GM23338 (cell line): ENCODE results near the gene ATF6. TPM values are rescaled to one million over a fixed set of nuclear protein-coding genes. Genes with fewer than 3 reads are reported as not detected.

Source experiments
- ATAC-seq: fragments of 200-7000 bp; cut with Tn5 transposase; 3 replicates; pipeline ENCODE4 v1.9.1; 2020
- DNase-seq: peaks from one replicate; pipeline ENCODE4 v3.0.0-alpha.2; 2015; ENCODE audit warnings: low spot score
- H2AFZ ChIP-seq: fragments of 200-600 bp; sonication (generic); 2 replicates; pipeline ENCODE4 v1.8.0; 2016; ENCODE audit warnings: antibody characterized with exemption, mild to moderate bottlenecking, moderate library complexity
- H3F3A ChIP-seq: fragments of 200-600 bp; sonication (generic); replicated peaks from 2 replicates; pipeline ENCODE4 v1.8.0; 2017; ENCODE audit warnings: antibody characterized with exemption, mixed run types, low read depth
- H3K27ac ChIP-seq: fragments of 200-600 bp; sonication (generic); 2 replicates; pipeline ENCODE4 v1.6.1; 2016; ENCODE audit warnings: low read depth
- H3K27me3 ChIP-seq: fragments of 200-600 bp; sonication (generic); 2 replicates; pipeline ENCODE4 v1.8.0; 2016; ENCODE audit warnings: mild to moderate bottlenecking, mixed run types, moderate library complexity; ENCODE audit not compliant: insufficient read depth
- H3K36me3 ChIP-seq: fragments of 200-600 bp; sonication (generic); 2 replicates; pipeline ENCODE4 v1.8.0; 2016; ENCODE audit warnings: mild to moderate bottlenecking; ENCODE audit not compliant: insufficient read depth
- H3K4me1 ChIP-seq: fragments of 200-600 bp; sonication (generic); 2 replicates; pipeline ENCODE4 v1.8.0; 2016; ENCODE audit warnings: mild to moderate bottlenecking, moderate library complexity; ENCODE audit not compliant: insufficient read depth
- H3K4me2 ChIP-seq: fragments of 200-600 bp; sonication (generic); 2 replicates; pipeline ENCODE4 v1.7.1; 2017; ENCODE audit warnings: mixed run types
- H3K4me3 ChIP-seq: fragments of 200-600 bp; sonication (generic); 2 replicates; pipeline ENCODE4 v1.6.1; 2016; ENCODE audit warnings: mixed run types
- H3K79me2 ChIP-seq: fragments of 200-600 bp; sonication (generic); replicated peaks from 2 replicates; pipeline ENCODE4 v1.8.0; 2017; ENCODE audit warnings: mild to moderate bottlenecking; ENCODE audit not compliant: insufficient read depth
- H3K9me2 ChIP-seq: fragments of 200-600 bp; sonication (generic); 2 replicates; pipeline ENCODE4 v1.8.0; 2017; ENCODE audit not compliant: insufficient read depth
- H4K20me1 ChIP-seq: fragments of 200-600 bp; sonication (generic); replicated peaks from 2 replicates; pipeline ENCODE4 v1.8.0; 2017; ENCODE audit warnings: mild to moderate bottlenecking; ENCODE audit not compliant: insufficient read depth
- H3K27ac Mint-ChIP-seq: 2 replicates; pipeline ENCODE4 v1.8.0; 2020; ENCODE audit warnings: inconsistent platforms, mild to moderate bottlenecking, moderate library complexity, mixed read lengths
- H3K27me3 Mint-ChIP-seq: 3 replicates; pipeline ENCODE4 v1.8.0; 2022; ENCODE audit warnings: low read depth, mild to moderate bottlenecking, moderate library complexity, mixed read lengths, inconsistent platforms; ENCODE audit not compliant: insufficient read depth, poor library complexity
- H3K36me3 Mint-ChIP-seq: 3 replicates; pipeline ENCODE4 v1.8.0; 2021; ENCODE audit warnings: low read depth, mild to moderate bottlenecking, inconsistent platforms, moderate library complexity, mixed read lengths
- H3K4me1 Mint-ChIP-seq: 3 replicates; pipeline ENCODE4 v1.8.0; 2020; ENCODE audit warnings: mild to moderate bottlenecking, inconsistent platforms, mixed read lengths
- H3K4me3 Mint-ChIP-seq: 3 replicates; pipeline ENCODE4 v1.8.0; 2021; ENCODE audit warnings: moderate library complexity, mild to moderate bottlenecking, inconsistent platforms, mixed read lengths
- H3K9me3 Mint-ChIP-seq: 3 replicates; pipeline ENCODE4 v1.8.0; 2020; ENCODE audit warnings: moderate library complexity, mild to moderate bottlenecking, inconsistent platforms, mixed read lengths
- CREB1 ChIP-seq: fragments of 250-450 bp; sonication (Bioruptor Pico); IDR thresholded peaks from 2 replicates; pipeline ENCODE4 v1.5.0; 2020; ENCODE audit warnings: low read depth, mild to moderate bottlenecking, moderate library complexity
- EZH2 ChIP-seq: fragments of 200-600 bp; sonication (generic); IDR thresholded peaks from one replicate; pipeline ENCODE4 v1.8.0; 2017; ENCODE audit warnings: antibody characterized with exemption, mild to moderate bottlenecking, low read depth; ENCODE audit not compliant: unreplicated experiment
- EZH2phosphoT487 ChIP-seq: fragments of 200-600 bp; sonication (generic); IDR thresholded peaks from one replicate; pipeline ENCODE4 v1.8.1; 2018; ENCODE audit warnings: antibody characterized with exemption; ENCODE audit not compliant: unreplicated experiment
- JUNB ChIP-seq: IDR thresholded peaks from one replicate; pipeline ENCODE4 v1.6.1; 2016; ENCODE audit warnings: antibody characterized with exemption; ENCODE audit not compliant: unreplicated experiment
- NANOG ChIP-seq: IDR thresholded peaks from 2 replicates; pipeline ENCODE4 v1.6.1; 2016; ENCODE audit warnings: antibody characterized with exemption, borderline replicate concordance
- STAT1 ChIP-seq: IDR thresholded peaks from one replicate; pipeline ENCODE4 v1.6.1; 2016; ENCODE audit warnings: antibody characterized with exemption; ENCODE audit not compliant: unreplicated experiment
- ZNF114 ChIP-seq: fragments of 250-450 bp; sonication (Bioruptor Pico); IDR thresholded peaks from 2 replicates; pipeline ENCODE4 v1.5.0; 2020; ENCODE audit warnings: mild to moderate bottlenecking, moderate library complexity
- ZNF331 ChIP-seq: fragments of 250-450 bp; sonication (Bioruptor Pico); IDR thresholded peaks from 2 replicates; pipeline ENCODE4 v1.5.0; 2020; ENCODE audit warnings: low read depth, mild to moderate bottlenecking, moderate library complexity
- polyA plus RNA-seq: library from polyadenylated mRNA; unstranded; fragments of >200 nt; fragmentation: Nextera tagmentation; extraction: Ambion mirVana; gene quantifications from 2 replicates; pipeline ENCODE4 v1.2.1, GENCODE V29; 2016
- total RNA-seq: library from RNA; depleted of rRNA; stranded (reverse); fragments of >200 nt; shearing (Covaris generic); gene quantifications from 2 replicates; pipeline ENCODE4 v1.2.3, GENCODE V29; 2014
- TF ChIP-seq, protein P1 (sequence below): IDR thresholded peaks from one replicate; pipeline ENCODE4 v1.6.1; 2018; ENCODE audit warnings: antibody characterized with exemption; ENCODE audit not compliant: unreplicated experiment
- TF ChIP-seq, protein P2 (sequence below): IDR thresholded peaks from 2 replicates; pipeline ENCODE4 v1.6.1; 2016; ENCODE audit warnings: antibody characterized with exemption
- TF ChIP-seq, protein P3 (sequence below): fragments of 250-450 bp; sonication (Bioruptor Pico); IDR thresholded peaks from 2 replicates; pipeline ENCODE4 v1.5.0; 2020; ENCODE audit warnings: mild to moderate bottlenecking, moderate library complexity

The ATF6 gene
- total and polyA plus RNA-seq, 2 experiments from 2014 or later = 5.0 to 13.5 TPM

DNA sequence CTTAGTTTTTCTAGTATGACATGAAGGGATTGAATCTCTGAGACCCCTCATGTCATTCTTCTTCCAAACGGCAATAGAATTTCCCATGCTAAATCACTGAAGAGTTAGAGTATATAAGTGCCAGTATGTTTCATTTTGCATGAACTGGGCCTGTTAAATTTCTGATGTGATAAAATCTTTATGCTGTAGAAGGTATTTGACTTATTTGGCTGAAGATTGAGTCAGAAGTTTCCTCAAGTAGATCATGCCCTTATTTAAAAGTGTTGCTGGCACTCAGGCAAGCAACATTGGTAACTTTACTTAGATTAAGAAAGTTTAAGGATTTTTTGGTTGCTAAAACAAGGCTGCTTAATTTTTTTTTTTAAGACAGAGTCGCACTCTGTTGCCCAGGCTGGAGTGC lies 13.3 kb downstream of the ATF6 start:
- no peaks in the 10 kb centered on the region for H3K27me3 ChIP-seq
- Mint-ChIP-seq H3K4me1 (no peaks in the 10 kb centered on the region), H3K9me3 (no peaks in the 10 kb centered on the region), H3K4me3 (no peak overlapping the region), H3K27me3 (no peaks in the 10 kb centered on the region), H3K27ac (no peak overlapping the region), H3K36me3 (no peaks in the 10 kb centered on the region)
- DNase-seq = no peak
- no peak for TF ChIP-seq EZH2
- H3K4me3 ChIP-seq = no peak overlapping the region
- no peak overlapping the region for H2AFZ ChIP-seq
- no peaks in the 10 kb centered on the region for H3K9me2 ChIP-seq
- H3K79me2 ChIP-seq = peaks cover 7% of the 10 kb centered on the region; the same call in 1 of the 2 replicates
- no peaks in the 10 kb centered on the region for H3K4me1 ChIP-seq
- H4K20me1 ChIP-seq = 0 out of 2 replicates have a peak, but pooled peaks cover 12% of the 10 kb centered on the region
- H3K36me3 ChIP-seq = no peaks in the 10 kb centered on the region
- no peak overlapping the region for H3K27ac ChIP-seq
- no peak overlapping the region for H3K4me2 ChIP-seq
- no peak for ATAC-seq
- H3F3A ChIP-seq = no peaks in the 10 kb centered on the region

DNA sequence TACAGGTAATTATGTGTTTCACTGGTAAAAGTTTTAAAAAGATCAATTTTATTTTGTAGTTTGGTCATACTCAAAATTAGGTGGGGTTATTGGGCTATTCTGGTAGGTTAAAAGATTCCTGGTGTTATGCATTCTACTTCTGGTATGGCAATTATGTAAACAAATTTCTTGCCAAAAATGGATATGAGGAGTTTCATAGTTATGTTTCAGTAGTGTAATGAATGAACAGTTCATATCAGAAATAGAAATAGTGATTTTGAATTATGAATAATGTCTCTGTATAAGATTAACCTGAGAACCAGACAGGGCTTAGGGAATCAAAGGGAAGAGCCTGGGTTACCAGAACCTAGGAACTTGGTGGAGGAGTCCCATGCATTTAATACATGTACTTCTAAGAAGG lies 15.9 kb downstream of the ATF6 start:
- Histone ChIP-seq H2AFZ (no peak overlapping the region), H3K79me2 (no peaks in the 10 kb centered on the region), H3K27me3 (no peaks in the 10 kb centered on the region), H3K9me2 (no peaks in the 10 kb centered on the region), H4K20me1 (0 out of 2 replicates have a peak, but pooled peaks cover 3% of the 10 kb centered on the region), H3K27ac (no peak overlapping the region), H3K4me2 (no peak overlapping the region), H3K36me3 (no peaks in the 10 kb centered on the region), H3F3A (no peaks in the 10 kb centered on the region), H3K4me1 (no peaks in the 10 kb centered on the region), H3K4me3 (no peak overlapping the region)
- DNase-seq = no peak
- H3K4me1 Mint-ChIP-seq = no peaks in the 10 kb centered on the region
- no peaks in the 10 kb centered on the region for H3K9me3 Mint-ChIP-seq
- H3K27me3 Mint-ChIP-seq = no peaks in the 10 kb centered on the region
- no peak overlapping the region for H3K4me3 Mint-ChIP-seq
- H3K36me3 Mint-ChIP-seq = no peaks in the 10 kb centered on the region
- TF ChIP-seq JUNB (no peak), STAT1 (no peak), ZNF114 (CRISPR knock-in tag) (no peak), CREB1 (CRISPR knock-in tag) (no peak), EZH2 (no peak), ZNF331 (CRISPR knock-in tag) (no peak), EZH2phosphoT487 (no peak), NANOG (no peak)
- TF ChIP-seq, protein P1, sequence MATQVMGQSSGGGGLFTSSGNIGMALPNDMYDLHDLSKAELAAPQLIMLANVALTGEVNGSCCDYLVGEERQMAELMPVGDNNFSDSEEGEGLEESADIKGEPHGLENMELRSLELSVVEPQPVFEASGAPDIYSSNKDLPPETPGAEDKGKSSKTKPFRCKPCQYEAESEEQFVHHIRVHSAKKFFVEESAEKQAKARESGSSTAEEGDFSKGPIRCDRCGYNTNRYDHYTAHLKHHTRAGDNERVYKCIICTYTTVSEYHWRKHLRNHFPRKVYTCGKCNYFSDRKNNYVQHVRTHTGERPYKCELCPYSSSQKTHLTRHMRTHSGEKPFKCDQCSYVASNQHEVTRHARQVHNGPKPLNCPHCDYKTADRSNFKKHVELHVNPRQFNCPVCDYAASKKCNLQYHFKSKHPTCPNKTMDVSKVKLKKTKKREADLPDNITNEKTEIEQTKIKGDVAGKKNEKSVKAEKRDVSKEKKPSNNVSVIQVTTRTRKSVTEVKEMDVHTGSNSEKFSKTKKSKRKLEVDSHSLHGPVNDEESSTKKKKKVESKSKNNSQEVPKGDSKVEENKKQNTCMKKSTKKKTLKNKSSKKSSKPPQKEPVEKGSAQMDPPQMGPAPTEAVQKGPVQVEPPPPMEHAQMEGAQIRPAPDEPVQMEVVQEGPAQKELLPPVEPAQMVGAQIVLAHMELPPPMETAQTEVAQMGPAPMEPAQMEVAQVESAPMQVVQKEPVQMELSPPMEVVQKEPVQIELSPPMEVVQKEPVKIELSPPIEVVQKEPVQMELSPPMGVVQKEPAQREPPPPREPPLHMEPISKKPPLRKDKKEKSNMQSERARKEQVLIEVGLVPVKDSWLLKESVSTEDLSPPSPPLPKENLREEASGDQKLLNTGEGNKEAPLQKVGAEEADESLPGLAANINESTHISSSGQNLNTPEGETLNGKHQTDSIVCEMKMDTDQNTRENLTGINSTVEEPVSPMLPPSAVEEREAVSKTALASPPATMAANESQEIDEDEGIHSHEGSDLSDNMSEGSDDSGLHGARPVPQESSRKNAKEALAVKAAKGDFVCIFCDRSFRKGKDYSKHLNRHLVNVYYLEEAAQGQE = no peak
- TF ChIP-seq, protein P2, sequence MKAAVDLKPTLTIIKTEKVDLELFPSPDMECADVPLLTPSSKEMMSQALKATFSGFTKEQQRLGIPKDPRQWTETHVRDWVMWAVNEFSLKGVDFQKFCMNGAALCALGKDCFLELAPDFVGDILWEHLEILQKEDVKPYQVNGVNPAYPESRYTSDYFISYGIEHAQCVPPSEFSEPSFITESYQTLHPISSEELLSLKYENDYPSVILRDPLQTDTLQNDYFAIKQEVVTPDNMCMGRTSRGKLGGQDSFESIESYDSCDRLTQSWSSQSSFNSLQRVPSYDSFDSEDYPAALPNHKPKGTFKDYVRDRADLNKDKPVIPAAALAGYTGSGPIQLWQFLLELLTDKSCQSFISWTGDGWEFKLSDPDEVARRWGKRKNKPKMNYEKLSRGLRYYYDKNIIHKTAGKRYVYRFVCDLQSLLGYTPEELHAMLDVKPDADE = no peak
- TF ChIP-seq, protein P3, sequence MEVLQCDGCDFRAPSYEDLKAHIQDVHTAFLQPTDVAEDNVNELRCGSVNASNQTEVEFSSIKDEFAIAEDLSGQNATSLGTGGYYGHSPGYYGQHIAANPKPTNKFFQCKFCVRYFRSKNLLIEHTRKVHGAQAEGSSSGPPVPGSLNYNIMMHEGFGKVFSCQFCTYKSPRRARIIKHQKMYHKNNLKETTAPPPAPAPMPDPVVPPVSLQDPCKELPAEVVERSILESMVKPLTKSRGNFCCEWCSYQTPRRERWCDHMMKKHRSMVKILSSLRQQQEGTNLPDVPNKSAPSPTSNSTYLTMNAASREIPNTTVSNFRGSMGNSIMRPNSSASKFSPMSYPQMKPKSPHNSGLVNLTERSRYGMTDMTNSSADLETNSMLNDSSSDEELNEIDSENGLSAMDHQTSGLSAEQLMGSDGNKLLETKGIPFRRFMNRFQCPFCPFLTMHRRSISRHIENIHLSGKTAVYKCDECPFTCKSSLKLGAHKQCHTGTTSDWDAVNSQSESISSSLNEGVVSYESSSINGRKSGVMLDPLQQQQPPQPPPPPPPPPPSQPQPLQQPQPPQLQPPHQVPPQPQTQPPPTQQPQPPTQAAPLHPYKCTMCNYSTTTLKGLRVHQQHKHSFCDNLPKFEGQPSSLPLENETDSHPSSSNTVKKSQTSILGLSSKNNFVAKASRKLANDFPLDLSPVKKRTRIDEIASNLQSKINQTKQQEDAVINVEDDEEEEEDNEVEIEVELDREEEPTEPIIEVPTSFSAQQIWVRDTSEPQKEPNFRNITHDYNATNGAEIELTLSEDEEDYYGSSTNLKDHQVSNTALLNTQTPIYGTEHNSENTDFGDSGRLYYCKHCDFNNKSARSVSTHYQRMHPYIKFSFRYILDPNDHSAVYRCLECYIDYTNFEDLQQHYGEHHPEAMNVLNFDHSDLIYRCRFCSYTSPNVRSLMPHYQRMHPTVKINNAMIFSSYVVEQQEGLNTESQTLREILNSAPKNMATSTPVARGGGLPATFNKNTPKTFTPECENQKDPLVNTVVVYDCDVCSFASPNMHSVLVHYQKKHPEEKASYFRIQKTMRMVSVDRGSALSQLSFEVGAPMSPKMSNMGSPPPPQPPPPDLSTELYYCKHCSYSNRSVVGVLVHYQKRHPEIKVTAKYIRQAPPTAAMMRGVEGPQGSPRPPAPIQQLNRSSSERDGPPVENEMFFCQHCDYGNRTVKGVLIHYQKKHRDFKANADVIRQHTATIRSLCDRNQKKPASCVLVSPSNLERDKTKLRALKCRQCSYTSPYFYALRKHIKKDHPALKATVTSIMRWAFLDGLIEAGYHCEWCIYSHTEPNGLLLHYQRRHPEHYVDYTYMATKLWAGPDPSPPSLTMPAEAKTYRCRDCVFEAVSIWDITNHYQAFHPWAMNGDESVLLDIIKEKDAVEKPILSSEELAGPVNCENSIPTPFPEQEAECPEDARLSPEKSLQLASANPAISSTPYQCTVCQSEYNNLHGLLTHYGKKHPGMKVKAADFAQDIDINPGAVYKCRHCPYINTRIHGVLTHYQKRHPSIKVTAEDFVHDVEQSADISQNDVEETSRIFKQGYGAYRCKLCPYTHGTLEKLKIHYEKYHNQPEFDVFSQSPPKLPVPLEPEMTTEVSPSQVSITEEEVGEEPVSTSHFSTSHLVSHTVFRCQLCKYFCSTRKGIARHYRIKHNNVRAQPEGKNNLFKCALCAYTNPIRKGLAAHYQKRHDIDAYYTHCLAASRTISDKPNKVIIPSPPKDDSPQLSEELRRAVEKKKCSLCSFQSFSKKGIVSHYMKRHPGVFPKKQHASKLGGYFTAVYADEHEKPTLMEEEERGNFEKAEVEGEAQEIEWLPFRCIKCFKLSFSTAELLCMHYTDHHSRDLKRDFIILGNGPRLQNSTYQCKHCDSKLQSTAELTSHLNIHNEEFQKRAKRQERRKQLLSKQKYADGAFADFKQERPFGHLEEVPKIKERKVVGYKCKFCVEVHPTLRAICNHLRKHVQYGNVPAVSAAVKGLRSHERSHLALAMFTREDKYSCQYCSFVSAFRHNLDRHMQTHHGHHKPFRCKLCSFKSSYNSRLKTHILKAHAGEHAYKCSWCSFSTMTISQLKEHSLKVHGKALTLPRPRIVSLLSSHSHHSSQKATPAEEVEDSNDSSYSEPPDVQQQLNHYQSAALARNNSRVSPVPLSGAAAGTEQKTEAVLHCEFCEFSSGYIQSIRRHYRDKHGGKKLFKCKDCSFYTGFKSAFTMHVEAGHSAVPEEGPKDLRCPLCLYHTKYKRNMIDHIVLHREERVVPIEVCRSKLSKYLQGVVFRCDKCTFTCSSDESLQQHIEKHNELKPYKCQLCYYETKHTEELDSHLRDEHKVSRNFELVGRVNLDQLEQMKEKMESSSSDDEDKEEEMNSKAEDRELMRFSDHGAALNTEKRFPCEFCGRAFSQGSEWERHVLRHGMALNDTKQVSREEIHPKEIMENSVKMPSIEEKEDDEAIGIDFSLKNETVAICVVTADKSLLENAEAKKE (CRISPR knock-in tag) = no peak
- no peak overlapping the region for H3K27ac Mint-ChIP-seq
- no peak for ATAC-seq
